ENCODE results near the gene CYP46A1.

CYP46A1 gene

DNA sequence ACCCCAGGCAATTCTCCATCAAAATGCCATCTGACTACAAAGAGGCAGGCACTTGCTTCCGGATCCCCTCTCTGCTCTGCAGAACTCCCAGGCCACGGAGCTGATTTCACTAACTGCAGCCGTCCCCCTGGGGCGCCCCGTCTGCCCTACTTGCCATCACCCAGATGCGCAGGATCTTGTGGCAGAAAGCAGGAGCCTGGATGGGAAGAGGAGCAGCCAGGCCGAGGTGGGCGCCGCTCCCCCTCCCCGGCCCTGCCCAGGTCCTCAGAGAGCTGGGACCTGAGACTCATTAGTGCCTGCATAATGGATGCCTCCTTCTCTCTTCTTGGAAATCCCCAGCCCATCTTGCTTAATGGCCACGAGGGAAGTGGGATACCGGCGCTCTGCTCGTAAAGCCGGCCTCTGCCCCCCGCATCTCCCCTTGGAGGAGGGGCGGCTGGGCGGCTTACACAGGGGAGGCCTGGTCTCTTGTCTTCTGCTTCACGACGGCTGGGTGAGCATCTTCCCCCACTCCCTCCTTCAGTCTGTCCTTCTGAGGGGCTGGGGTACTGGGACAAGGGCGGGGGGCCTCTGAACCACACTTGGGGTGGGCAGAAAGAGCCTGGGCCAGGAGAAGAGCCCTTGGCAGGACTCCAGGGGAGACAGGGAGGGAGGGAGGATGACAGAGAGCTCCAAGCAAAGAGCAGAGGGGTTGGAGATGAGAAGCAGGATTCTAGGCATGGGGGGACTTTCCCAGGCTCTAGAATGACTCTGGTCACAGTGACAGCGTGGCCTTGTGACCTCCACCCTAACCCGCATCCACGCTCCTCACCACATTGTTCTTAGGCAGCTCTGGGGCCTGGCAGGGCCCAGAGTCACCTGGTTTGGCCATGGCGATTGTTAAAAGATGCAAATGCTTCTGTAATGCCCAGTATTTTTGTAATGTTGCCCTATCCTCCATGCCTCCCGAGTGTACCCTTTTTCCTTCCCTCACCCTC lies 89.7 kb downstream of the CYP46A1 start:
- H3K9me3 ChIP-seq (ENCODE audit: control insufficient read depth, insufficient read depth, low read depth, low read length), result peaks cover 2% of the 10 kb centered on the region
- ChIA-PET CTCF (interaction anchor here (0.9 kb wide), 1 partner anchor 11 kb away, joined by 3 read pairs; no protein-coding TSS in a partner anchor), POLR2A (interaction anchor here (1.1 kb wide), 1 partner anchor 19 kb away, joined by 3 read pairs; no protein-coding TSS in a partner anchor)
- H3K36me3 ChIP-seq (ENCODE audit: control insufficient read depth in 2 of 2, insufficient read depth in 1 of 2, low read length in 2 of 2), result no peaks in the 10 kb centered on the region
- peak; percentile 52; the same call in 1 of the 2 replicates for TF ChIP-seq ZNF341 (tag by site-specific recombination; IDR thresholded peaks at IDR 0.05; ENCODE audit: low read depth)
- no peak for TF ChIP-seq SALL2 (tag by site-specific recombination; IDR thresholded peaks at IDR 0.05; ENCODE audit: borderline replicate concordance)
- TF ChIP-seq ZNF558 (tag by site-specific recombination; IDR thresholded peaks at IDR 0.05), result no peak
- no peak for TF ChIP-seq ZNF214 (tag by site-specific recombination; IDR thresholded peaks at IDR 0.05; ENCODE audit: borderline replicate concordance)
- no peak for TF ChIP-seq ZNF292 (tag by site-specific recombination; IDR thresholded peaks at IDR 0.05; ENCODE audit: borderline replicate concordance, low read depth)
- TF ChIP-seq ZBTB8A (tag by site-specific recombination; IDR thresholded peaks at IDR 0.05), result no peak
- no peak for TF ChIP-seq ZNF404 (tag by site-specific recombination; IDR thresholded peaks at IDR 0.05)
- H3K27ac ChIP-seq (ENCODE audit: extremely low read depth, low read depth, low read length), result no peak overlapping the region
- H3K4me3 ChIP-seq (ENCODE audit: low read depth, low read length), result no peak overlapping the region
- H3K4me1 ChIP-seq (ENCODE audit: control insufficient read depth, insufficient read depth, low read length), result peaks cover 7% of the 10 kb centered on the region; the same call in 1 of the 2 replicates

DNA sequence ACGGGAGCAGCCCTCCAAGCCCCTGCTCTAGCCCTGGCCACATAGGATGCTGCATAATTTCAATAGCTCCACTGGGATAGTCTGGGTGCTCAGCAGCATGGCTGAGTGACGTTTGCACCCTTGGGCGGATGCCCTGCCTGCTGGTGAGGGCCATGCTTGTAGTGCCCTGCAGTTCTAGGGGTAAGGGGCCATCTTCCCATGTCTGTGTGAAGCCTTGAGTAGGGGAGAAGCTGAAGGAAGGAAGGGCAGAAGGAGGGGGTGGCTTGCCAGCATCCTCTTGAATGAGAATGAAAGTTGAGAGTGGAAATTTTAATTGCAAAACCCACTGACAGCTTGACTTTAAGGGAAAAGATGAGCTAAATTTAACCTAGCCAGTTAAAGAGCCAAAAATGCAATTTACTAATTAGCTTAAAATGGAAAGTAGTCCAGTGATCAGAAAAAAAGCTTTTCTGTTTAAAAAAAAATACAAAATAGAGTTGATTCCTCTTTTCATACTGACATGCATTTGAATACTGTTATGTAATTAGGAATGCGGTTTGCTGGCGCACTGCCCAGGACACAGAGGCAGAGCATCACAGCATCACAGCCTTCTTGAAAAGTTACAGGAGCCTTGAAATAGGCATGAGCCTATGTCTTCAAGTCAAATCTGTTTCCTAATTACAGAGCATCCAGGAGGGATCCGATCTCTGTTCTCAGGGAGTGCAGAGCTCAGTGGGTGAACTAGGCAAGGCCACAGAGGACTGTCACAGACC lies 90.6 kb downstream of the CYP46A1 start:
- CTCF ChIA-PET, result interaction anchor here (0.9 kb wide), 1 partner anchor 10 kb away, joined by 3 read pairs; no protein-coding TSS in a partner anchor
- Histone ChIP-seq H3K9me3 (ENCODE audit: control insufficient read depth, insufficient read depth, low read depth, low read length) (peaks cover 2% of the 10 kb centered on the region), H3K4me1 (ENCODE audit: control insufficient read depth, insufficient read depth, low read length) (peaks cover 7% of the 10 kb centered on the region; the same call in 1 of the 2 replicates), H3K36me3 (ENCODE audit: control insufficient read depth in 2 of 2, insufficient read depth in 1 of 2, low read length in 2 of 2) (no peaks in the 10 kb centered on the region), H3K27ac (ENCODE audit: extremely low read depth, low read depth, low read length) (no peak overlapping the region), H3K4me3 (ENCODE audit: low read depth, low read length) (no peak overlapping the region)
- peak; percentile 62 for TF ChIP-seq ZBTB48 (tag by site-specific recombination; IDR thresholded peaks at IDR 0.05)
- TF ChIP-seq WT1 (tag by site-specific recombination; IDR thresholded peaks at IDR 0.05), result no peak
- TF ChIP-seq, protein P1, sequence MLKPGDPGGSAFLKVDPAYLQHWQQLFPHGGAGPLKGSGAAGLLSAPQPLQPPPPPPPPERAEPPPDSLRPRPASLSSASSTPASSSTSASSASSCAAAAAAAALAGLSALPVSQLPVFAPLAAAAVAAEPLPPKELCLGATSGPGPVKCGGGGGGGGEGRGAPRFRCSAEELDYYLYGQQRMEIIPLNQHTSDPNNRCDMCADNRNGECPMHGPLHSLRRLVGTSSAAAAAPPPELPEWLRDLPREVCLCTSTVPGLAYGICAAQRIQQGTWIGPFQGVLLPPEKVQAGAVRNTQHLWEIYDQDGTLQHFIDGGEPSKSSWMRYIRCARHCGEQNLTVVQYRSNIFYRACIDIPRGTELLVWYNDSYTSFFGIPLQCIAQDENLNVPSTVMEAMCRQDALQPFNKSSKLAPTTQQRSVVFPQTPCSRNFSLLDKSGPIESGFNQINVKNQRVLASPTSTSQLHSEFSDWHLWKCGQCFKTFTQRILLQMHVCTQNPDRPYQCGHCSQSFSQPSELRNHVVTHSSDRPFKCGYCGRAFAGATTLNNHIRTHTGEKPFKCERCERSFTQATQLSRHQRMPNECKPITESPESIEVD (tag by site-specific recombination; IDR thresholded peaks at IDR 0.05), result peak; percentile 52; the same call in 1 of the 2 replicates
- TF ChIP-seq, protein P2, sequence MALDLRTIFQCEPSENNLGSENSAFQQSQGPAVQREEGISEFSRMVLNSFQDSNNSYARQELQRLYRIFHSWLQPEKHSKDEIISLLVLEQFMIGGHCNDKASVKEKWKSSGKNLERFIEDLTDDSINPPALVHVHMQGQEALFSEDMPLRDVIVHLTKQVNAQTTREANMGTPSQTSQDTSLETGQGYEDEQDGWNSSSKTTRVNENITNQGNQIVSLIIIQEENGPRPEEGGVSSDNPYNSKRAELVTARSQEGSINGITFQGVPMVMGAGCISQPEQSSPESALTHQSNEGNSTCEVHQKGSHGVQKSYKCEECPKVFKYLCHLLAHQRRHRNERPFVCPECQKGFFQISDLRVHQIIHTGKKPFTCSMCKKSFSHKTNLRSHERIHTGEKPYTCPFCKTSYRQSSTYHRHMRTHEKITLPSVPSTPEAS (tag by site-specific recombination; IDR thresholded peaks at IDR 0.05), result no peak
- no peak for TF ChIP-seq ZNF404 (tag by site-specific recombination; IDR thresholded peaks at IDR 0.05)
- TF ChIP-seq ZBTB8A (tag by site-specific recombination; IDR thresholded peaks at IDR 0.05), result 0 out of 2 replicates have a peak, but pooled peaks have one; percentile 10
- 0 out of 2 replicates have a peak, but pooled peaks have one; percentile 21 for TF ChIP-seq ZNF223 (tag by site-specific recombination; IDR thresholded peaks at IDR 0.05)
- TF ChIP-seq GLIS1 (tag by site-specific recombination; IDR thresholded peaks at IDR 0.05), result no peak
- POLR2A ChIA-PET, result interaction anchor here (1.1 kb wide), 1 partner anchor 20 kb away, joined by 3 read pairs; no protein-coding TSS in a partner anchor

DNA sequence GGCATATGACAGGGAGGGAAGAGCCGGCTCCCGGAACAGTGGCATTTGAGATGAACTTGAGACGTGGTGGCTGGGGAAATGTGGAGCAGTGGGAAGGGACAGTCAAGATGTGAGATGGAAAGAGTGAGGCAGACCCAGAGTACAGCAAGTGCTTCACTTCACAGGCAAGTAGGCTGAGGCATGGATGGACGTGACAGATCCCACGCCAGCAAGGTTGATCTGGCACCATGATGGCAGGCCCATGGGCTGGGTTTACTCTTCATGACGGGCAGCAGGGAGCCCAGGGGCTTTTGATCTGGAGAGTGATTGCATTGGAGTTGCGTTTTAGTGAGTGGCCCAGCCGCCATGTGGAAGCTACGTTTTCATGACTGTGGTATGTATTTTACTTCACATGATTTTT lies 91.3 kb downstream of the CYP46A1 start:
- ChIA-PET POLR2A (no interaction called here), CTCF (interaction anchor here (0.9 kb wide), 1 partner anchor 9 kb away, joined by 3 read pairs; no protein-coding TSS in a partner anchor)
- Histone ChIP-seq H3K9me3 (ENCODE audit: control insufficient read depth, insufficient read depth, low read depth, low read length) (peaks cover 2% of the 10 kb centered on the region), H3K27ac (ENCODE audit: extremely low read depth, low read depth, low read length) (no peak overlapping the region), H3K36me3 (ENCODE audit: control insufficient read depth in 2 of 2, insufficient read depth in 1 of 2, low read length in 2 of 2) (no peaks in the 10 kb centered on the region), H3K4me1 (ENCODE audit: control insufficient read depth, insufficient read depth, low read length) (peaks cover 7% of the 10 kb centered on the region; the same call in 1 of the 2 replicates), H3K4me3 (ENCODE audit: low read depth, low read length) (no peak overlapping the region)
- TF ChIP-seq, protein P3, sequence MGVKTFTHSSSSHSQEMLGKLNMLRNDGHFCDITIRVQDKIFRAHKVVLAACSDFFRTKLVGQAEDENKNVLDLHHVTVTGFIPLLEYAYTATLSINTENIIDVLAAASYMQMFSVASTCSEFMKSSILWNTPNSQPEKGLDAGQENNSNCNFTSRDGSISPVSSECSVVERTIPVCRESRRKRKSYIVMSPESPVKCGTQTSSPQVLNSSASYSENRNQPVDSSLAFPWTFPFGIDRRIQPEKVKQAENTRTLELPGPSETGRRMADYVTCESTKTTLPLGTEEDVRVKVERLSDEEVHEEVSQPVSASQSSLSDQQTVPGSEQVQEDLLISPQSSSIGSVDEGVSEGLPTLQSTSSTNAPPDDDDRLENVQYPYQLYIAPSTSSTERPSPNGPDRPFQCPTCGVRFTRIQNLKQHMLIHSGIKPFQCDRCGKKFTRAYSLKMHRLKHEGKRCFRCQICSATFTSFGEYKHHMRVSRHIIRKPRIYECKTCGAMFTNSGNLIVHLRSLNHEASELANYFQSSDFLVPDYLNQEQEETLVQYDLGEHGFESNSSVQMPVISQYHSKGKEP (tag by site-specific recombination; IDR thresholded peaks at IDR 0.05), result no peak
- TF ChIP-seq ZNF19 (tag by site-specific recombination; IDR thresholded peaks at IDR 0.05; ENCODE audit: low read depth), result no peak
- no peak for TF ChIP-seq KLF1 (tag by site-specific recombination; IDR thresholded peaks at IDR 0.05)
- peak; percentile 38; the same call in 1 of the 2 replicates for TF ChIP-seq ZNF600 (tag by site-specific recombination; IDR thresholded peaks at IDR 0.05)
